DMS53 (cell line): Measurements from ENCODE around the gene GPR83.
"Not testable (repeated sequence)": the region's sequence is repeated elsewhere in the genome, so short reads cannot be mapped to it uniquely, and the experiment has no call there.

Source experiments
- DNase-seq: peaks from one replicate; lab custom pipeline; 2025; lab: John Stamatoyannopoulos, UW

GPR83 gene

GRCh38 chr11:94370576-94370975 is 30.6 kb downstream of the GPR83 start:
- DNase-seq = not testable (repeated sequence)

DNA sequence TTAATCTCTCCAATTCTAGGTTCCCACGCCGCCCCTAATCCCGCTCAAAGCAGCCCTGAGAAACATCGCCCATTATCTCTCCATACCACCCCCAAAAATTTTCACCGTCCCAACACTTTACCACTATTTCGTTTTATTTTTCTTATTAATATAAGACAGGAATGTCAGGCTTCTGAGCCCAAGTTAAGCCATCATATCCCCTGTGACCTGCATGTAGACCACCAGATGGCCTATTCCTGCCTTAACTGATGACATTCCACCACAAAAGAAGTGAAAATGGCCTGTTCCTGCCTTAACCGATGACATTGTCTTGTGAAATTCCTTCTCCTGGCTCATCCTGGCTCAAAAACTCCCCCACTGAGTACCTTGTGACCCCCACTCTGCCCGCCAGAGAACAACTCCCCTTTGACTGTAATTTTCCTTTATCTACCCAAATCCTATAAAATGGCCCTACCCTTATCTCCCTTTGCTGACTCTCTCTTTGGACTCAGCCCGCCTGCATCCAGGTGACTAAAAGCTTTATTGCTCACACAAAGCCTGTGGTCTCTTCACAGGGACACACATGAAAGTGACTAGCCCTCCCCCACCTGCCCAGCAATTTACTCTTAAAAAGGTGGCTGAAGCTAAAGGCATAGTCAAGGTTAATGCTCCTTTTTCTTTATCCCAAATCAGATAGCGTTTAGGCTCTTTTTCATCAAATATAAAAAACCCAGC is 50.2 kb downstream of the GPR83 start:
- not testable (repeated sequence) for DNase-seq

GRCh38 chr11:94346311-94346710 is 54.9 kb downstream of the GPR83 start:
- DNase-seq = not testable (repeated sequence)

- no peak for DNase-seq
Observed at GRCh38 chr11:94343495-94343894, 57.7 kb downstream of the GPR83 start.

DNA sequence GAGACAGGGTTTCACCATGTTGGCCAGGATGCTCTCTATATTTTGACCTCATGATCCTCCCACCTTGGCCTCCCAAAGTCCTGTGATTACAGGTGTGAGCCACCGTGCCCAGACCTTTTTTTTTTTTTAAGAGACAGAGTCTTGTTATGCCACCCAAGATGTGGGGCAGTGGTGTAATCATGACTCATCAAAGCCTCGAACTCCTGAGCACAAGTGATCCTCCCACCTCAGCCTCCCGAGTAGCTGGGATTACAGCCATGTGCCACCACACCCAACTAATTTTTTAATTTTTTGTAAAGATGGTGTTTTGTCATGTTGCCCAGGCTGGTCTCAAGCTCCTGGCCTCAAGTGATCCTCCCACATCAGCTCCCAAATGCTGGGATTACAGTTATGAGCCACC is 59.0 kb downstream of the GPR83 start:
- DNase-seq = no peak

- no peak for DNase-seq
Observed at GRCh38 chr11:94338651-94339050, 62.6 kb downstream of the GPR83 start.

DNA sequence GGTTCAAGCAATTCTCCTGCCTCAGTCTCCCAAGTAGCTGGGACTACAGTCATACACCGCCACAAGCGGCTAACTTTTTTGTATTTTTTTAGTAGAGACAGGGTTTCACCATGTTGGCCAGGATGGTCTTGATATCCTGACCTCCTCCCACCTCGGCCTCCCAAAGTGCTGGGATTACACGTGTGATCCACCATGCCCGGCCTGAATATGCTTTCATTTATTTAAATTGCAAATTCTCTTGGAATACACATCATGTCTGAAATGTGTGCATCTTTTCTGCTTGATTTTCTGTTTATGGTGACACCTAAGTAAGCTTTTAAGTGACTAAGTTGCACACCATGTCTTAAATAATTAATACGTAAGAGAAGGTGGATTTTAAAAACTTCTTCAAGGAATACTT is 65.2 kb downstream of the GPR83 start:
- no peak for DNase-seq

DNA sequence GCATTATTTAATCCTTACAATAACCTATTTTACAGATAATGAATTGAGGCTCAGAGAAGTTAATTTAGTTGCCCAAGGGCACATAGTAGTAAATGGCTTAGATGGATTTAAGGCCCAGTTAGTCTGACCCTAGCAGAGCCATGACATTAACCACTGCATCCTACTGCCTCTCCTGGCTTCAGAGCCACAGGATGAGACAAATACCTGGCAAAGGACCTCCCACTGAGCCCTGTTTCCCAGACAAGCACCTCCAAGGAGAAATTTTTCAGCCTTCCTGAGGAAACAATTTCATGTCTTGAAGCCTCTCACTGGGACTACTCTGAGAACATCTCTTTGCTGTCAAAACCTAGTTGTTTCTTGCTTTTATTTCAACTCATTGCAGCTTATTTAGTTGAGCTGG is 68.4 kb downstream of the GPR83 start:
- DNase-seq = no peak

- no peak for DNase-seq
Observed at GRCh38 chr11:94330789-94331188, 70.4 kb downstream of the GPR83 start.

DNA sequence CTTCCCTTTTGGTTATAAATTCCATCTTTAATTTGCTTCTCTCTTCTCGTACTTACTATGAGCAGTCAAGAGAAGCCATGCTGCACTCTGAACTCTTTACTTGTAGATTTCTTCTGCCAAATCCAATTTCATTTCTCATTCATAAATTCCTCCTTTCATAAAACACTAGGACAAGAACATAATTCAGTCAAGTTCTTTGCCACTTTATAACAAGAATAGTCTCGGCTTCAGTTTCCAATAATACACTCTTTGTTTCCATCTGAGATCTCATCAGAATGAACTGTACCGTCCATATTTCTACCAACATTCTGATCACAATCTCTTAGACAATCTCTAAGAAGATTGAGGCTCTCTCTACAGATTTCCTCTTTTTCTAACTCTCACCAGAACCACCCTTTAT is 71.7 kb downstream of the GPR83 start:
- DNase-seq = no peak

DNA sequence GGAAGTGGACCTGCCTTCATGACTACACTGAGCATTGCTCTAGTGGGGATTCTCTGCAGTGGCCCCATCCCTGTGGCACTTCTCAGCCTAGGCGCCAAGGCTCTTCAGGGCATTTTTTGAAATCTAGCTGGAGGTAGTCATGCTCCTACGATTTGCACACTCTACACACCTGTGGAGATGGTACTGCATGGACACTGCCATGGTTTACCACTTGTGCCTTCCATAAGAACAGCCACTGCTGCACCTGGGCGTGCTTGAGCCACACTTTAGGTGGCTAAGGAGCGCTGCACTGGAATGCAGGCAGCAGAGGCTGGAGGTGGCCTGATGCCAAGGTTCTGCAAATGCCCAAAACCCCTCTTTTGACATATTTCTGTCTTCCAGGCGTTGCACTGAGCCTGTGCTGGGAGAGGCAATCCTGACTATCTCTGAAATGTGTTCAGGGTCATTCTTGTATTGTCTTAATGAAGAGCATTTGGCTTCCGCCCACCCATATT is 72.6 kb downstream of the GPR83 start:
- DNase-seq = no peak
